Neural cell (in vitro differentiated cells): ENCODE measurements around the gene SUPT20HL2. TPM values are rescaled to one million over a fixed set of nuclear protein-coding genes. Genes with fewer than 3 reads are reported as not detected.

Source experiments
- H2AFZ ChIP-seq: fragments of 200-600, 300-800 bp; sonication (generic), shearing (Covaris generic); 2 replicates; pipeline ENCODE4 v1.6.0; 2014; ENCODE audit warnings: low read depth, mild to moderate bottlenecking, antibody characterized with exemption, low read length, moderate library complexity
- H3F3A ChIP-seq: fragments of 200-600 bp; shearing (Covaris generic); 2 replicates; pipeline ENCODE4 v1.6.1; 2016; ENCODE audit warnings: mild to moderate bottlenecking, moderate library complexity, mixed read lengths, antibody characterized with exemption, low read length; ENCODE audit not compliant: insufficient read depth, poor library complexity, severe bottlenecking
- H3K27ac ChIP-seq: fragments of 200-600, 300-800 bp; sonication (generic), shearing (Covaris generic); 2 replicates; pipeline ENCODE4 v1.5.1; 2014; ENCODE audit warnings: mild to moderate bottlenecking, low read length, moderate library complexity
- H3K27me3 ChIP-seq: fragments of 300-800, 200-600 bp; sonication (generic), shearing (Covaris generic); 2 replicates; pipeline ENCODE4 v1.6.0; 2014; ENCODE audit warnings: mild to moderate bottlenecking, low read depth, low read length, moderate library complexity; ENCODE audit not compliant: insufficient read depth
- H3K36me3 ChIP-seq: fragments of 300-800, 200-600 bp; sonication (generic), shearing (Covaris generic); 2 replicates; pipeline ENCODE4 v1.5.1; 2014; ENCODE audit warnings: mild to moderate bottlenecking, antibody characterized with exemption, low read length, moderate library complexity; ENCODE audit not compliant: insufficient read depth
- H3K4me2 ChIP-seq: fragments of 300-800, 200-600 bp; sonication (generic), shearing (Covaris generic); 2 replicates; pipeline ENCODE4 v1.6.0; 2014; ENCODE audit warnings: mild to moderate bottlenecking, low read length
- H3K4me3 ChIP-seq: fragments of 300-800, 200-600 bp; sonication (generic), shearing (Covaris generic); 2 replicates; pipeline ENCODE4 v1.5.1; 2014; ENCODE audit warnings: mild to moderate bottlenecking, low read length, moderate library complexity
- H3K79me2 ChIP-seq: fragments of 200-600 bp; shearing (Covaris generic); replicated peaks from 2 replicates; pipeline ENCODE4 v1.6.0; 2014; ENCODE audit warnings: mild to moderate bottlenecking, low read length, moderate library complexity; ENCODE audit not compliant: insufficient read depth
- H3K9ac ChIP-seq: fragments of 300-800, 200-600 bp; sonication (generic), shearing (Covaris generic); 2 replicates; pipeline ENCODE4 v1.6.1; 2016; ENCODE audit warnings: mild to moderate bottlenecking, low read length, mixed read lengths
- H3K9me2 ChIP-seq: fragments of 200-600 bp; shearing (Covaris generic); 2 replicates; pipeline ENCODE4 v1.6.1; 2016; ENCODE audit warnings: mild to moderate bottlenecking, low read length, mixed read lengths; ENCODE audit not compliant: insufficient read depth
- H3K9me3 ChIP-seq: fragments of 200-600, 300-800 bp; sonication (generic), shearing (Covaris generic); 2 replicates; pipeline ENCODE4 v1.6.1; 2016; ENCODE audit warnings: mild to moderate bottlenecking, mixed run types, low read length, moderate library complexity, mixed read lengths
- H4K20me1 ChIP-seq: fragments of 200-600 bp; shearing (Covaris generic); 2 replicates; pipeline ENCODE4 v1.6.1; 2016; ENCODE audit warnings: mild to moderate bottlenecking, mixed run types; ENCODE audit not compliant: insufficient read depth
- EP300 ChIP-seq: fragments of 450-650 bp; conservative IDR thresholded peaks from 2 replicates; pipeline ENCODE4 v1.6.1; 2014; ENCODE audit warnings: antibody characterized with exemption, mild to moderate bottlenecking, moderate library complexity; ENCODE audit not compliant: poor library complexity, severe bottlenecking
- EZH2 ChIP-seq: fragments of 200-600, 300-800 bp; shearing (Covaris generic), sonication (generic); IDR thresholded peaks from 2 replicates; pipeline ENCODE4 v1.6.1; 2014; ENCODE audit warnings: antibody characterized with exemption, low read length, borderline replicate concordance, mild to moderate bottlenecking; ENCODE audit not compliant: insufficient read depth, poor library complexity, severe bottlenecking
- MXI1 ChIP-seq: fragments of 450-650 bp; conservative IDR thresholded peaks from 2 replicates; pipeline ENCODE4 v1.6.1; 2014; ENCODE audit warnings: antibody characterized with exemption, mild to moderate bottlenecking; ENCODE audit not compliant: poor library complexity, severe bottlenecking
- POLR2AphosphoS5 ChIP-seq: IDR thresholded peaks from 2 replicates; pipeline ENCODE4 v1.6.1; 2012
- RAD21 ChIP-seq: fragments of 450-650 bp; conservative IDR thresholded peaks from 2 replicates; pipeline ENCODE4 v1.6.1; 2014; ENCODE audit warnings: antibody characterized with exemption, mild to moderate bottlenecking, moderate library complexity
- SMC3 ChIP-seq: fragments of 450-650 bp; conservative IDR thresholded peaks from 2 replicates; pipeline ENCODE4 v1.6.1; 2014; ENCODE audit warnings: antibody characterized with exemption, mild to moderate bottlenecking, moderate library complexity; ENCODE audit not compliant: poor library complexity
- TAF1 ChIP-seq: IDR thresholded peaks from 2 replicates; pipeline ENCODE4 v1.6.1; 2012; ENCODE audit warnings: low read depth
- polyA plus RNA-seq: library from polyadenylated mRNA; depleted of rRNA; stranded (reverse); fragments of >200 nt; gene quantifications from 2 replicates; pipeline ENCODE4 v1.2.3, GENCODE V29; 2014
- TF ChIP-seq, protein P1 (sequence below): IDR thresholded peaks from 2 replicates; pipeline ENCODE4 v1.6.1; 2012; ENCODE audit warnings: borderline replicate concordance
- TF ChIP-seq, protein P2 (sequence below): fragments of 450-650 bp; IDR thresholded peaks from 2 replicates; pipeline ENCODE4 v1.5.1; 2014; ENCODE audit warnings: antibody characterized with exemption, mild to moderate bottlenecking, moderate library complexity; ENCODE audit not compliant: poor library complexity, severe bottlenecking

SUPT20HL2 gene
- polyA plus RNA-seq, 1 donor from 2014 or later = not detected

DNA sequence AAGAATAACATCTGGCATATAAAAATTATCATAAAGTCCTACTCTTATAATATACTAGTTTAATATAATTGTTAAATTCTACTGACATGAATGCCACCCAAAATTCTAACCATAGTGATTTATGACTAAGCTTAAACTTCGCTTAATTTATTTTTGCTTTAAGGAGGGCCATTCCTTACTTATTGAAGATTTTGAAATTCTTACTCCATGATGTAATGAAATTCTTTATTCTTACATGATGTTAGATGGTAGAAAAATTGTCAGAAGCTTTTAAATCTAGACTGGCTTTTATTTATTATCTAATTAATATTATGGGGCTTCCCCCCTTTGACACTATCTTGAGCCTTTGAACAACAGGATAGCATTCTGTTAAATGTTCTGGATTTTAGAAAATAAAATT, 19.5 kb upstream of the SUPT20HL2 start:
- Histone ChIP-seq H3K4me3 (no peak overlapping the region), H3K27ac (no peak overlapping the region), H3K9me2 (no peaks in the 10 kb centered on the region), H3K27me3 (no peaks in the 10 kb centered on the region), H3K36me3 (no peaks in the 10 kb centered on the region), H3K9me3 (no peaks in the 10 kb centered on the region), H3K9ac (no peak overlapping the region), H3F3A (no peaks in the 10 kb centered on the region), H4K20me1 (no peaks in the 10 kb centered on the region), H3K79me2 (no peaks in the 10 kb centered on the region), H3K4me2 (no peak overlapping the region), H2AFZ (no peak overlapping the region)
- TF ChIP-seq POLR2AphosphoS5 (no peak), SMC3 (no peak), MXI1 (no peak), EP300 (no peak), EZH2 (no peak), RAD21 (no peak), TAF1 (no peak)
- TF ChIP-seq, protein P1, sequence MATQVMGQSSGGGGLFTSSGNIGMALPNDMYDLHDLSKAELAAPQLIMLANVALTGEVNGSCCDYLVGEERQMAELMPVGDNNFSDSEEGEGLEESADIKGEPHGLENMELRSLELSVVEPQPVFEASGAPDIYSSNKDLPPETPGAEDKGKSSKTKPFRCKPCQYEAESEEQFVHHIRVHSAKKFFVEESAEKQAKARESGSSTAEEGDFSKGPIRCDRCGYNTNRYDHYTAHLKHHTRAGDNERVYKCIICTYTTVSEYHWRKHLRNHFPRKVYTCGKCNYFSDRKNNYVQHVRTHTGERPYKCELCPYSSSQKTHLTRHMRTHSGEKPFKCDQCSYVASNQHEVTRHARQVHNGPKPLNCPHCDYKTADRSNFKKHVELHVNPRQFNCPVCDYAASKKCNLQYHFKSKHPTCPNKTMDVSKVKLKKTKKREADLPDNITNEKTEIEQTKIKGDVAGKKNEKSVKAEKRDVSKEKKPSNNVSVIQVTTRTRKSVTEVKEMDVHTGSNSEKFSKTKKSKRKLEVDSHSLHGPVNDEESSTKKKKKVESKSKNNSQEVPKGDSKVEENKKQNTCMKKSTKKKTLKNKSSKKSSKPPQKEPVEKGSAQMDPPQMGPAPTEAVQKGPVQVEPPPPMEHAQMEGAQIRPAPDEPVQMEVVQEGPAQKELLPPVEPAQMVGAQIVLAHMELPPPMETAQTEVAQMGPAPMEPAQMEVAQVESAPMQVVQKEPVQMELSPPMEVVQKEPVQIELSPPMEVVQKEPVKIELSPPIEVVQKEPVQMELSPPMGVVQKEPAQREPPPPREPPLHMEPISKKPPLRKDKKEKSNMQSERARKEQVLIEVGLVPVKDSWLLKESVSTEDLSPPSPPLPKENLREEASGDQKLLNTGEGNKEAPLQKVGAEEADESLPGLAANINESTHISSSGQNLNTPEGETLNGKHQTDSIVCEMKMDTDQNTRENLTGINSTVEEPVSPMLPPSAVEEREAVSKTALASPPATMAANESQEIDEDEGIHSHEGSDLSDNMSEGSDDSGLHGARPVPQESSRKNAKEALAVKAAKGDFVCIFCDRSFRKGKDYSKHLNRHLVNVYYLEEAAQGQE = no peak
- TF ChIP-seq, protein P2, sequence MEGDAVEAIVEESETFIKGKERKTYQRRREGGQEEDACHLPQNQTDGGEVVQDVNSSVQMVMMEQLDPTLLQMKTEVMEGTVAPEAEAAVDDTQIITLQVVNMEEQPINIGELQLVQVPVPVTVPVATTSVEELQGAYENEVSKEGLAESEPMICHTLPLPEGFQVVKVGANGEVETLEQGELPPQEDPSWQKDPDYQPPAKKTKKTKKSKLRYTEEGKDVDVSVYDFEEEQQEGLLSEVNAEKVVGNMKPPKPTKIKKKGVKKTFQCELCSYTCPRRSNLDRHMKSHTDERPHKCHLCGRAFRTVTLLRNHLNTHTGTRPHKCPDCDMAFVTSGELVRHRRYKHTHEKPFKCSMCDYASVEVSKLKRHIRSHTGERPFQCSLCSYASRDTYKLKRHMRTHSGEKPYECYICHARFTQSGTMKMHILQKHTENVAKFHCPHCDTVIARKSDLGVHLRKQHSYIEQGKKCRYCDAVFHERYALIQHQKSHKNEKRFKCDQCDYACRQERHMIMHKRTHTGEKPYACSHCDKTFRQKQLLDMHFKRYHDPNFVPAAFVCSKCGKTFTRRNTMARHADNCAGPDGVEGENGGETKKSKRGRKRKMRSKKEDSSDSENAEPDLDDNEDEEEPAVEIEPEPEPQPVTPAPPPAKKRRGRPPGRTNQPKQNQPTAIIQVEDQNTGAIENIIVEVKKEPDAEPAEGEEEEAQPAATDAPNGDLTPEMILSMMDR = no peak

DNA sequence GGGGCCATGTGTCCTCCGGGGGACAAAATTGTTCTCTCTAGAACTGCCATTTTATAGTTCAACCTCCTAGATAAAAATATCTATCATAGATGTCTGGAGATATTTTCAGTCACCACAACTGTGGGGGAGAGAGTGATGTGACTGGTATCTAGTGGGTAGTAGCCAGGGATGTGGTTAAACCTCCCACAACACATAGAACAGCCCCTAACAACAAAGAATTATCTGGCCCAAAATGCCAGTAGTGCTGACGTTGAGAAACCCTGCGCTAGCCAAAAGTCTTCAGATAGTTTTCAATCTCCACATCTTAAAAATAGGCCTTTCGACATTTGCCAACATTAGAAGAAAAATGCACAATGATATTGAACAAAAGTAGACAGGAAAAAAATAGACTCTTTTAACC, 19.0 kb upstream of the SUPT20HL2 start:
- Histone ChIP-seq H3K27me3 (no peaks in the 10 kb centered on the region), H3K79me2 (no peaks in the 10 kb centered on the region), H3K36me3 (no peaks in the 10 kb centered on the region), H3K9ac (no peak overlapping the region), H3K9me2 (no peaks in the 10 kb centered on the region), H3F3A (no peaks in the 10 kb centered on the region), H3K9me3 (no peaks in the 10 kb centered on the region), H3K4me3 (no peak overlapping the region), H3K4me2 (no peak overlapping the region), H3K27ac (no peak overlapping the region), H2AFZ (no peak overlapping the region), H4K20me1 (no peaks in the 10 kb centered on the region)
- TF ChIP-seq SMC3 (no peak), TAF1 (no peak), MXI1 (no peak), POLR2AphosphoS5 (no peak), RAD21 (no peak), EZH2 (no peak), EP300 (no peak)
- TF ChIP-seq, protein P1 = no peak
- TF ChIP-seq, protein P2 = no peak
